Loucy (cell line): Measurements from ENCODE around the gene PTPRA.

Experiments used
- H2AFZ ChIP-seq: fragments of 200-600 bp; sonication (generic); 2 replicates; pipeline ENCODE4 v1.6.0; 2016; ENCODE audit warnings: antibody characterized with exemption, mild to moderate bottlenecking, low read length, moderate library complexity
- H3F3A ChIP-seq: fragments of 200-600 bp; 2 replicates; pipeline ENCODE4 v1.6.0; 2016; ENCODE audit warnings: antibody characterized with exemption, low read depth, mild to moderate bottlenecking
- H3K27me3 ChIP-seq: fragments of 200-600 bp; sonication (generic); 2 replicates; pipeline ENCODE4 v1.6.1; 2014; ENCODE audit warnings: low read length, mild to moderate bottlenecking; ENCODE audit not compliant: insufficient read depth, poor library complexity, severe bottlenecking
- H3K36me3 ChIP-seq: fragments of 200-600 bp; sonication (generic); 2 replicates; pipeline ENCODE4 v1.6.1; 2016; ENCODE audit warnings: low read length; ENCODE audit not compliant: insufficient read depth
- H3K4me1 ChIP-seq: fragments of 200-600 bp; sonication (generic); 2 replicates; pipeline ENCODE4 v1.5.1; 2014; ENCODE audit warnings: low read length, mild to moderate bottlenecking; ENCODE audit not compliant: insufficient read depth, poor library complexity, severe bottlenecking
- H3K4me2 ChIP-seq: fragments of 200-600 bp; sonication (generic); 2 replicates; pipeline ENCODE4 v1.6.0; 2014; ENCODE audit warnings: antibody characterized with exemption, low read length, low read depth, mild to moderate bottlenecking; ENCODE audit not compliant: poor library complexity, severe bottlenecking
- H3K4me3 ChIP-seq: fragments of 200-600 bp; sonication (generic); 2 replicates; pipeline ENCODE4 v1.5.1; 2014; ENCODE audit warnings: low read length, mild to moderate bottlenecking, mixed read lengths; ENCODE audit not compliant: poor library complexity, severe bottlenecking
- H3K79me2 ChIP-seq: fragments of 200-600 bp; sonication (generic); 2 replicates; pipeline ENCODE4 v1.6.1; 2014; ENCODE audit warnings: low read length; ENCODE audit not compliant: insufficient read depth
- H3K9ac ChIP-seq: fragments of 200-600 bp; sonication (generic); 2 replicates; pipeline ENCODE4 v1.6.0; 2014; ENCODE audit warnings: mild to moderate bottlenecking, low read depth, low read length, moderate library complexity; ENCODE audit not compliant: poor library complexity, severe bottlenecking
- H3K9me2 ChIP-seq: fragments of 200-600 bp; sonication (generic); replicated peaks from 2 replicates; pipeline ENCODE4 v1.6.1; 2016; ENCODE audit warnings: low read depth, low read length, mixed read lengths
- H3K9me3 ChIP-seq: fragments of 200-600 bp; sonication (generic); 2 replicates; pipeline ENCODE4 v1.6.1; 2014; ENCODE audit warnings: mild to moderate bottlenecking, antibody characterized with exemption, low read length, low read depth; ENCODE audit not compliant: insufficient read depth
- H4K20me1 ChIP-seq: fragments of 200-600 bp; sonication (generic); 2 replicates; pipeline ENCODE4 v1.6.0; 2014; ENCODE audit warnings: antibody characterized with exemption, low read length, mild to moderate bottlenecking; ENCODE audit not compliant: insufficient read depth, poor library complexity, severe bottlenecking
- CTCF ChIP-seq: fragments of 200-600 bp; sonication (generic); conservative IDR thresholded peaks from 2 replicates; pipeline ENCODE4 v1.5.1; 2014; ENCODE audit warnings: mild to moderate bottlenecking, antibody characterized with exemption, low read length
- EZH2phosphoT487 ChIP-seq: fragments of 200-600 bp; IDR thresholded peaks from 2 replicates; pipeline ENCODE4 v1.6.1; 2018; ENCODE audit warnings: antibody characterized with exemption, mild to moderate bottlenecking, moderate library complexity, borderline replicate concordance

PTPRA gene

GRCh38 chr20:2921506-2921905 is 48.2 kb downstream of the PTPRA start:
- Histone ChIP-seq H4K20me1 (peaks cover 15% of the 10 kb centered on the region), H3K27me3 (no peaks in the 10 kb centered on the region), H3K4me1 (peaks cover 4% of the 10 kb centered on the region), H3K4me3 (no peak overlapping the region), H3K9me3 (no peaks in the 10 kb centered on the region), H3K9me2 (no peaks in the 10 kb centered on the region), H2AFZ (no peak overlapping the region), H3F3A (no peaks in the 10 kb centered on the region), H3K9ac (no peak overlapping the region), H3K4me2 (no peak overlapping the region), H3K79me2 (peaks cover 32% of the 10 kb centered on the region; the same call in 1 of the 2 replicates), H3K36me3 (peaks cover 24% of the 10 kb centered on the region; the same call in 1 of the 2 replicates)
- TF ChIP-seq EZH2phosphoT487, result no peak
- TF ChIP-seq CTCF, result no peak

- Histone ChIP-seq H3F3A (no peaks in the 10 kb centered on the region), H2AFZ (no peak overlapping the region), H4K20me1 (peaks cover 15% of the 10 kb centered on the region), H3K9ac (no peak overlapping the region), H3K36me3 (peaks cover 24% of the 10 kb centered on the region; the same call in 1 of the 2 replicates), H3K4me2 (no peak overlapping the region), H3K4me3 (no peak overlapping the region), H3K79me2 (peaks cover 26% of the 10 kb centered on the region; the same call in 1 of the 2 replicates), H3K9me3 (no peaks in the 10 kb centered on the region), H3K4me1 (peaks cover 4% of the 10 kb centered on the region), H3K9me2 (no peaks in the 10 kb centered on the region), H3K27me3 (no peaks in the 10 kb centered on the region)
- TF ChIP-seq CTCF (no peak), EZH2phosphoT487 (no peak)
Observed at GRCh38 chr20:2922957-2923356, 49.7 kb downstream of the PTPRA start.

GRCh38 chr20:2930538-2930937 is 57.3 kb downstream of the PTPRA start:
- peaks cover 8% of the 10 kb centered on the region for H3K4me1 ChIP-seq
- no peaks in the 10 kb centered on the region for H4K20me1 ChIP-seq
- no peaks in the 10 kb centered on the region for H3K9me2 ChIP-seq
- no peaks in the 10 kb centered on the region for H3K9me3 ChIP-seq
- peaks cover 21% of the 10 kb centered on the region; the same call in 1 of the 2 replicates for H3K36me3 ChIP-seq
- H2AFZ ChIP-seq, result no peak overlapping the region
- no peak overlapping the region for H3K4me3 ChIP-seq
- TF ChIP-seq EZH2phosphoT487 (no peak), CTCF (no peak)
- no peak overlapping the region for H3K4me2 ChIP-seq
- H3K9ac ChIP-seq, result no peak overlapping the region
- H3K79me2 ChIP-seq, result peaks cover 13% of the 10 kb centered on the region; the same call in 1 of the 2 replicates
- no peaks in the 10 kb centered on the region for H3F3A ChIP-seq
- no peaks in the 10 kb centered on the region for H3K27me3 ChIP-seq
